ENCODE measurements around the gene MXI1. TPM values are rescaled to one million over a fixed set of nuclear protein-coding genes. Genes with fewer than 3 reads are reported as not detected.

MXI1 gene
- total and polyA plus RNA-seq, 2 donors (not counting 1 experiment from before 2014, with no cell fraction given) = 12.0 to 32.4 TPM

DNA sequence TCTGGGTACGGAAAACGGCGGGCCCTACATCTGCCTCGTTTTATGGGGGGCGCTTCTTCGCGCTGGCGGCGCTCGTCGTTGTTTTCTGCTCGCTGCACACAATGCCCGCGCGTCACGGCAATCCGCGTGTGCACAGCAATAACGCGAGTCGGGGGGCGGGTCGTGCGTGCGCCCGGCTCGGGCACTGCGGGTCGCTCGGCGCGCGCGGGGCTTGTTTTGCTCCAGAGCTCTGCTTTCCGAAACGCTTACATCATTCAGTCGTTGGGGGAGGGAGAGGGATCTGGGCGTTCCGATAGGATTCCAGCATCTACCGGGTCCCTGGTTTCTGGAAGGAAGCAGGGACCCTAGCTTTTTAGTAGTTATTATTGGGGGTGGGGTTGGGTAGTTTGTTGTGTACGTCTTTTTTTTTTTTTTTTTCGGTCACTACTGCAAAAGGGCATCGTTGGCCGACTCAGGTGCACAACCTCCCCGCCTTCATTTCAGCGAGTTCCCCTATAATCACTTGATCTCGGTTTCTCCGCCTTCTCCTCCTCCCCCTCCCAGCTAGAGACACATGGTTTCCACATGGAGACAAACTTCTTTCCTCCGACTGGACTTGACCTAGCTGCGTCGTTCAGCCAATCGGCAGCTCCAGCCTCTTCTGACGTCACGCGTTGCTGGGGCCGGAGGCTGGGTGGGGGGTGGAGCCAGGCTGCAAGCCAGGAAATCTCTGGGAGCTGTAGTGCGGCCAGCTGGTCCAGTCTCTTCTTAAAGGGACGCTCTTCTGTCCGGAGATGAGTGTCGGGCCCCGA lies 3.5 kb downstream of the MXI1 start:
- no peaks in the 10 kb centered on the region for H3K36me3 ChIP-seq (replicated peaks in 1 of 2; ENCODE audit: control extremely low read depth in 1 of 2, control insufficient read depth in 1 of 2, extremely low read depth in 1 of 2, insufficient read depth in 2 of 2, low read length in 1 of 2)
- ChIA-PET CTCF (interaction anchor here (0.7 to 8.9 kb wide), 8 partner anchors 12 to 195 kb away, joined by 3 to 116 read pairs (median 6); no protein-coding TSS in a partner anchor), POLR2A (interaction anchor here (0.6 to 3.9 kb wide), 7 partner anchors 9 to 593 kb away, joined by 3 to 57 read pairs (median 4); no protein-coding TSS in a partner anchor)
- TF ChIP-seq EZH2 (IDR thresholded peaks at IDR 0.05; ENCODE audit: borderline replicate concordance, insufficient read depth, low read depth, low read length, poor library complexity, severe bottlenecking) = no peak
- TF ChIP-seq, protein P1, sequence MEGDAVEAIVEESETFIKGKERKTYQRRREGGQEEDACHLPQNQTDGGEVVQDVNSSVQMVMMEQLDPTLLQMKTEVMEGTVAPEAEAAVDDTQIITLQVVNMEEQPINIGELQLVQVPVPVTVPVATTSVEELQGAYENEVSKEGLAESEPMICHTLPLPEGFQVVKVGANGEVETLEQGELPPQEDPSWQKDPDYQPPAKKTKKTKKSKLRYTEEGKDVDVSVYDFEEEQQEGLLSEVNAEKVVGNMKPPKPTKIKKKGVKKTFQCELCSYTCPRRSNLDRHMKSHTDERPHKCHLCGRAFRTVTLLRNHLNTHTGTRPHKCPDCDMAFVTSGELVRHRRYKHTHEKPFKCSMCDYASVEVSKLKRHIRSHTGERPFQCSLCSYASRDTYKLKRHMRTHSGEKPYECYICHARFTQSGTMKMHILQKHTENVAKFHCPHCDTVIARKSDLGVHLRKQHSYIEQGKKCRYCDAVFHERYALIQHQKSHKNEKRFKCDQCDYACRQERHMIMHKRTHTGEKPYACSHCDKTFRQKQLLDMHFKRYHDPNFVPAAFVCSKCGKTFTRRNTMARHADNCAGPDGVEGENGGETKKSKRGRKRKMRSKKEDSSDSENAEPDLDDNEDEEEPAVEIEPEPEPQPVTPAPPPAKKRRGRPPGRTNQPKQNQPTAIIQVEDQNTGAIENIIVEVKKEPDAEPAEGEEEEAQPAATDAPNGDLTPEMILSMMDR (IDR thresholded peaks at IDR 0.05) = no peak
- H3K27me3 ChIP-seq (replicated peaks in 1 of 4; ENCODE audit: control extremely low read depth in 1 of 4, control insufficient read depth in 3 of 4, insufficient read depth in 4 of 4, low read length in 3 of 4) = peaks cover 0 to 18% (median 7%) of the 10 kb centered on the region in 4 experiments
- H3K27ac ChIP-seq (ENCODE audit: low read length in 2 of 2) = peak overlapping the region; percentile 82 to 85
- ATAC-seq (ENCODE audit: low read depth) (peak; percentile 68), DNase-seq (peak; percentile 94)
- H3K9ac ChIP-seq (ENCODE audit: low read length) = peak overlapping the region; percentile 87
- H3K27ac Mint-ChIP-seq = peak overlapping the region; percentile 97
- H2AFZ ChIP-seq (ENCODE audit: insufficient read depth, low read depth, low read length, poor library complexity, severe bottlenecking) = peak overlapping the region; percentile 81
- peaks cover 17% of the 10 kb centered on the region for H3K79me2 ChIP-seq (ENCODE audit: control insufficient read depth, insufficient read depth, low read length)
- H3K4me3 ChIP-seq (ENCODE audit: control extremely low read depth in 1 of 5, extremely low read depth in 1 of 5, insufficient read depth in 1 of 5, low read depth in 2 of 5, low read length in 4 of 5) = peak overlapping the region; percentile 67 to 90 (median 82)
- no peaks in the 10 kb centered on the region for H4K20me1 ChIP-seq (ENCODE audit: control insufficient read depth, insufficient read depth, low read length, poor library complexity, severe bottlenecking)
- intact Hi-C loops (cut with micrococcal nuclease) = loop anchor here (1.0 to 5.0 kb wide), 6 partner anchors 14 to 356 kb away; partner anchors contain the start of genes ADD3 and SMC3
- peaks cover 0 to 3% (median 0%) of the 10 kb centered on the region in 3 donors for H3K9me3 ChIP-seq (ENCODE audit: control extremely low read depth in 1 of 3, control insufficient read depth in 2 of 3, insufficient read depth in 1 of 3, low read length in 2 of 3)
- H3K4me3 Mint-ChIP-seq = peak overlapping the region; percentile 88
- H3K9me3 Mint-ChIP-seq (ENCODE audit: insufficient read depth) = no peaks in the 10 kb centered on the region
- peaks cover 44 to 67% of the 10 kb centered on the region in 2 donors for H3K4me1 ChIP-seq (ENCODE audit: control insufficient read depth in 2 of 2, insufficient read depth in 2 of 2, low read length in 2 of 2)
- WGBS (ENCODE audit: insufficient coverage) = under 1% methylated on average over 56 of the region's 61 CpGs
- peaks cover 4% of the 10 kb centered on the region for H3K27me3 Mint-ChIP-seq
- peaks cover 58% of the 10 kb centered on the region for H3K4me1 Mint-ChIP-seq
- H3K4me2 ChIP-seq (replicated peaks; ENCODE audit: low read depth, low read length, poor library complexity, severe bottlenecking) = peak overlapping the region; percentile 100
